ENCODE results near the gene AP3B1.

AP3B1 gene

GRCh38 chr5:78331523-78332080 is 37.1 kb upstream of the AP3B1 start:
- no peak for DNase-seq (ENCODE audit: low read depth in 1 of 2, low spot score in 1 of 2)
- Histone ChIP-seq H3K27ac (replicated peaks) (no peak overlapping the region), H3K4me3 (replicated peaks; ENCODE audit: insufficient read depth, low read length) (no peak overlapping the region), H3K27me3 (ENCODE audit: insufficient read depth, poor library complexity, severe bottlenecking) (no peaks in the 10 kb centered on the region)
- no peak for TF ChIP-seq REST (IDR thresholded peaks at IDR 0.05; ENCODE audit: insufficient replicate concordance, low read depth)
- TF ChIP-seq POLR2AphosphoS5 (IDR thresholded peaks at IDR 0.05; ENCODE audit: low read depth): no peak
- no peak for TF ChIP-seq SPI1 (IDR thresholded peaks at IDR 0.05; ENCODE audit: borderline replicate concordance, low read depth)
- no peak for TF ChIP-seq GABPA (IDR thresholded peaks at IDR 0.05; ENCODE audit: low read depth)
- no peak for TF ChIP-seq CTCF (IDR thresholded peaks at IDR 0.05; ENCODE audit: insufficient read depth, low read length)

GRCh38 chr5:78328585-78329173 is 34.2 kb upstream of the AP3B1 start:
- no peak overlapping the region for H3K27ac ChIP-seq (replicated peaks)
- H3K27me3 ChIP-seq (ENCODE audit: insufficient read depth, poor library complexity, severe bottlenecking): no peaks in the 10 kb centered on the region
- TF ChIP-seq CTCF (IDR thresholded peaks at IDR 0.05; ENCODE audit: insufficient read depth, low read length) (no peak), POLR2AphosphoS5 (IDR thresholded peaks at IDR 0.05; ENCODE audit: low read depth) (no peak), REST (IDR thresholded peaks at IDR 0.05; ENCODE audit: insufficient replicate concordance, low read depth) (no peak), SPI1 (IDR thresholded peaks at IDR 0.05; ENCODE audit: borderline replicate concordance, low read depth) (no peak), GABPA (IDR thresholded peaks at IDR 0.05; ENCODE audit: low read depth) (no peak)
- no peak for DNase-seq (ENCODE audit: low read depth in 1 of 2, low spot score in 1 of 2)
- no peak overlapping the region for H3K4me3 ChIP-seq (replicated peaks; ENCODE audit: insufficient read depth, low read length)

GRCh38 chr5:78327761-78328510 is 33.4 kb upstream of the AP3B1 start:
- TF ChIP-seq CTCF (IDR thresholded peaks at IDR 0.05; ENCODE audit: insufficient read depth, low read length) (no peak), SPI1 (IDR thresholded peaks at IDR 0.05; ENCODE audit: borderline replicate concordance, low read depth) (no peak), REST (IDR thresholded peaks at IDR 0.05; ENCODE audit: insufficient replicate concordance, low read depth) (no peak), POLR2AphosphoS5 (IDR thresholded peaks at IDR 0.05; ENCODE audit: low read depth) (no peak), GABPA (IDR thresholded peaks at IDR 0.05; ENCODE audit: low read depth) (no peak)
- H3K27ac ChIP-seq (replicated peaks): no peak overlapping the region
- no peak overlapping the region for H3K4me3 ChIP-seq (replicated peaks; ENCODE audit: insufficient read depth, low read length)
- H3K27me3 ChIP-seq (ENCODE audit: insufficient read depth, poor library complexity, severe bottlenecking): no peaks in the 10 kb centered on the region
- no peak for DNase-seq (ENCODE audit: low read depth in 1 of 2, low spot score in 1 of 2)
